A673 (cell line): ENCODE data around the gene TRIP10. TPM values are rescaled to one million over a fixed set of nuclear protein-coding genes. Genes with fewer than 3 reads are reported as not detected.
A peak's percentile ranks its signal among the peaks of the same experiment; 100 is the strongest.
"Not testable (repeated sequence)": the region's sequence is repeated elsewhere in the genome, so short reads cannot be mapped to it uniquely, and the experiment has no call there.

ENCODE experiments used
- BruUV-seq: library from RNA; stranded (reverse); fragments of 400-500 nt; replicated peaks from 2 replicates; lab custom pipeline; 2021; lab: Mats Ljungman, UMichigan
- CTCF ChIA-PET: fragments of 300-600 bp; sonication (Branson Sonifier 250); formaldehyde crosslinking; loops from one replicate; lab custom pipeline; 2022; ENCODE audit warnings: antibody characterized with exemption; lab: Charles Lee
- POLR2A ChIA-PET: fragments of 300-600 bp; sonication (Branson Sonifier 250); formaldehyde crosslinking; loops from one replicate; lab custom pipeline; 2022; ENCODE audit warnings: antibody characterized with exemption; ENCODE audit not compliant: low non-redundant PET; lab: Charles Lee
- DNase-seq: peaks from one replicate; pipeline ENCODE4 v3.0.0-alpha.2; 2015; ENCODE audit warnings: low spot score
- H3K27ac ChIP-seq: fragments of 200-600 bp; sonication (generic); 2 replicates; pipeline ENCODE4 v1.5.1; 2016; ENCODE audit warnings: mixed run types, low read depth, mild to moderate bottlenecking, mixed read lengths, antibody characterized with exemption, low read length; ENCODE audit not compliant: poor library complexity, severe bottlenecking
- H3K27me3 ChIP-seq: fragments of 200-600 bp; sonication (generic); replicated peaks from 2 replicates; pipeline ENCODE4 v1.6.1; 2017; ENCODE audit warnings: mixed run types, low read depth, mild to moderate bottlenecking, mixed read lengths, antibody characterized with exemption, low read length; ENCODE audit not compliant: insufficient read depth, poor library complexity
- H3K36me3 ChIP-seq: fragments of 200-600 bp; sonication (generic); 2 replicates; pipeline ENCODE4 v1.6.1; 2016; ENCODE audit warnings: mixed run types, mild to moderate bottlenecking, mixed read lengths, antibody characterized with exemption, low read length; ENCODE audit not compliant: insufficient read depth, poor library complexity, severe bottlenecking
- H3K4me1 ChIP-seq: fragments of 200-600 bp; sonication (generic); 2 replicates; pipeline ENCODE4 v1.6.1; 2017; ENCODE audit warnings: mixed run types, mild to moderate bottlenecking, mixed read lengths, antibody characterized with exemption, low read length; ENCODE audit not compliant: insufficient read depth, poor library complexity, severe bottlenecking
- H3K4me3 ChIP-seq: fragments of 200-600 bp; sonication (generic); 2 replicates; pipeline ENCODE4 v1.5.1; 2016; ENCODE audit warnings: low read depth, mixed run types, mild to moderate bottlenecking, mixed read lengths, low read length; ENCODE audit not compliant: poor library complexity, severe bottlenecking
- H3K9me3 ChIP-seq: fragments of 200-600 bp; sonication (generic); 2 replicates; pipeline ENCODE4 v1.6.1; 2016; ENCODE audit warnings: mixed run types, low read depth, mild to moderate bottlenecking, mixed read lengths, antibody characterized with exemption, low read length; ENCODE audit not compliant: poor library complexity, severe bottlenecking
- EZH2 ChIP-seq: fragments of 200-600 bp; sonication (generic); IDR thresholded peaks from 2 replicates; pipeline ENCODE4 v1.6.1; 2017; ENCODE audit warnings: borderline replicate concordance, low read depth, mild to moderate bottlenecking, mixed read lengths, antibody characterized with exemption, low read length; ENCODE audit not compliant: poor library complexity, severe bottlenecking
- intact Hi-C: fragments of 100-400 bp; cut with micrococcal nuclease; formaldehyde crosslinking; loops from one replicate; pipeline ENCODE4 v1.10.0; 2022; ENCODE audit not compliant: unreplicated experiment
- microRNA-seq: library from miRNA; unstranded; fragments of <30 nt; microRNA quantifications from one replicate; pipeline ENCODE4 v1.2.0, GENCODE V29; 2021
- total RNA-seq: library from RNA; stranded (reverse); gene quantifications from 2 replicates; pipeline ENCODE4 v1.2.3, GENCODE V29; 2021
- TF ChIP-seq, protein P1 (sequence below): fragments of 300-800, 200-600 bp; sonication (generic); conservative IDR thresholded peaks from 2 replicates; pipeline ENCODE4 v1.5.1; 2017; ENCODE audit warnings: low read depth, mild to moderate bottlenecking, antibody characterized with exemption, low read length, moderate library complexity, mixed read lengths

TRIP10 gene
- total RNA-seq, 1 experiment from 2014 or later = 70.2 TPM

DNA sequence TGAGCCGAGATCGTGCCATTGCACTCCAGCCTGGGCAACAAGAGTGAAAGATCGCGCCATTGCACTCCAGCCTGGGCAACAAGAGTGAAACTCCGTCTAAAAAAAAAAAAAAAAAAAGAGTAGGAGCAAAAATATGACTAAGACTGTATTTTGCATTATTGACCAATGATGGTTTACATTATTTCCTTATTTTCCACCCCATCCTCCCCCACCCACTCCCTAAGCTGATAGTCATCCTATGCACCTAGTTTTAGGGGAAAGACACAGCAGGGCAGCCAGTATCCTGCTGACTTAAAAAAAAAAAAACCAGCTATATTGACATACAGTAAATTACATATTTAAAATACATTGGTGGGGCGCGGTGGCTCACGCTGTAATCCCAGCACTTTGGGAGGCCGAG is 58.2 kb downstream of the TRIP10 start:
- Histone ChIP-seq H3K27ac (peak overlapping the region; percentile 19), H3K9me3 (peaks cover 8% of the 10 kb centered on the region), H3K4me1 (peaks cover 32% of the 10 kb centered on the region), H3K4me3 (no peak overlapping the region), H3K27me3 (no peaks in the 10 kb centered on the region), H3K36me3 (peaks cover 11% of the 10 kb centered on the region)
- ChIA-PET CTCF (interaction anchor here (0.5 to 0.7 kb wide), 2 partner anchors 129 to 281 kb away, joined by 5 read pairs; no protein-coding TSS in a partner anchor), POLR2A (interaction anchor here (0.6 kb wide), 1 partner anchor 23 kb away, joined by 4 read pairs; no protein-coding TSS in a partner anchor)
- TF ChIP-seq, protein P1, sequence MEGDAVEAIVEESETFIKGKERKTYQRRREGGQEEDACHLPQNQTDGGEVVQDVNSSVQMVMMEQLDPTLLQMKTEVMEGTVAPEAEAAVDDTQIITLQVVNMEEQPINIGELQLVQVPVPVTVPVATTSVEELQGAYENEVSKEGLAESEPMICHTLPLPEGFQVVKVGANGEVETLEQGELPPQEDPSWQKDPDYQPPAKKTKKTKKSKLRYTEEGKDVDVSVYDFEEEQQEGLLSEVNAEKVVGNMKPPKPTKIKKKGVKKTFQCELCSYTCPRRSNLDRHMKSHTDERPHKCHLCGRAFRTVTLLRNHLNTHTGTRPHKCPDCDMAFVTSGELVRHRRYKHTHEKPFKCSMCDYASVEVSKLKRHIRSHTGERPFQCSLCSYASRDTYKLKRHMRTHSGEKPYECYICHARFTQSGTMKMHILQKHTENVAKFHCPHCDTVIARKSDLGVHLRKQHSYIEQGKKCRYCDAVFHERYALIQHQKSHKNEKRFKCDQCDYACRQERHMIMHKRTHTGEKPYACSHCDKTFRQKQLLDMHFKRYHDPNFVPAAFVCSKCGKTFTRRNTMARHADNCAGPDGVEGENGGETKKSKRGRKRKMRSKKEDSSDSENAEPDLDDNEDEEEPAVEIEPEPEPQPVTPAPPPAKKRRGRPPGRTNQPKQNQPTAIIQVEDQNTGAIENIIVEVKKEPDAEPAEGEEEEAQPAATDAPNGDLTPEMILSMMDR = no peak
- TF ChIP-seq EZH2 = no peak
- no TSS peak for BruUV-seq
- peak; percentile 31 for DNase-seq
- intact Hi-C loops = no loop called here

DNA sequence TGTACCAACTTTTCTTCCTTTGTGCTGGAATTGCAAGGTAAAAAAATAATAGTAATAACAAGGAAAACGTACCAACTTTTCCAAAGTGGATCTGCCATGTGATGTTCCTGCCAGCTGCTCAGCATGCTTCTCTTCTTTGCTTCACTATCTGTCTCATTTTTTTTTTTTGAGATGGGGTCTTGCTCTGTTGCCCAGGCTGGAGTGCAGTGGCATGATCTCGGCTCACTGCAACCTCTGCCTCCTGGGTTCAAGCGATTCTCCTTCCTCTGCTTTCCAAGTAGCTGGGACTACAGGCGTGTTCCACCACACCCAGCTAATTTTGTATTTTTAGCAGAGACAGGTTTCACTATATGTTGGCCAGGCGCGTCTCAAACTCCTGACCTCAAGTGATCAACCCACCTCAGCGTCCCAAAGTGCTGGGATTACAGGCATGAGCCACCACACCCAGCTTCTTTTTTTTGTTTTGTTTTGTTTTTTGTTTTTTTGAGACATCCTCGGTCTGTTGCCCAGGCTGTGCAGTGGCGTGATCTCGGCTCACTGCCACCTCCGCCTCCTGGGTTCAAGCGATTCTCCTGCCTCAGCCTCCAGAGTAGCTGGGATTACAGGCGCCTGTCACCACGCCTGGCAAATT is 60.8 kb downstream of the TRIP10 start:
- intact Hi-C loops = loop anchor here (5.0 kb wide), 1 partner anchor 63 kb away; the partner anchor contains the start of genes GPR108 and TRIP10
- BruUV-seq, H3K36me3 ChIP-seq, DNase-seq, H3K4me3 ChIP-seq, CTCF ChIA-PET, H3K9me3 ChIP-seq, H3K27me3 ChIP-seq: not testable (repeated sequence)
- POLR2A ChIA-PET = interaction anchor here (0.6 kb wide), 1 partner anchor 50 kb away, joined by 4 read pairs; no protein-coding TSS in a partner anchor
- peak overlapping the region; percentile 100 for H3K27ac ChIP-seq
- H3K4me1 ChIP-seq = peaks cover 39% of the 10 kb centered on the region

DNA sequence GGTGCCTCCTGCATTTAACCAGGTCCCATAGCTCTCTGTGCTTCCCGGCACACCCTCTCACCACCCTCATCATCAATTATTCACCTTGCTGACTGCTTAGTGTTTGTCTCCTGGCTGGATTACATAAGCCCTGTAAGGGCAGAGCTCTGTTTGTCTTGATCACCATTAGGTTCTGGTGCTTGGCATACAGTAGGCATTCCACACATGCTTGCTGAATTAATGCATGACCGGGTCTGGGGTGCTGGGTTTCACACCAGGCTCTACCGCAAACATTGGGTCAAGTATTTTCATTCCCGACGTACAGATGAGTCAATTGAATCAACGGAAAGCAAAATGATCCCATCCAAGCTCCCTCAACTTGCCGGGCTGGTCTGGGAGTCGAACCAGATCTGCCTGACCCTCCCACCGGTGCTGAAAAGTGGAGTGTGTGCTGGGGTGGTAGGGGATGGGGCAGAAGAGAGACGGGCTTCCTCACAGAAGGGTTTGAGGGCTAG is 61.6 kb downstream of the TRIP10 start:
- BruUV-seq = TSS peak; percentile 81
- CTCF ChIA-PET = no interaction called here

More for the DNA sequence above, 61.6 kb downstream of the TRIP10 start:
- no peak for DNase-seq
- H3K36me3 ChIP-seq = no peaks in the 10 kb centered on the region
- H3K9me3 ChIP-seq = no peaks in the 10 kb centered on the region
- peak overlapping the region; percentile 47 for H3K4me3 ChIP-seq
- POLR2A ChIA-PET = interaction anchor here (0.6 to 0.7 kb wide), 2 partner anchors 49 to 514 kb away, joined by 3 to 4 read pairs; no protein-coding TSS in a partner anchor
- peaks cover 39% of the 10 kb centered on the region for H3K4me1 ChIP-seq
- H3K27ac ChIP-seq = peak overlapping the region; percentile 100
- H3K27me3 ChIP-seq = no peaks in the 10 kb centered on the region
- TF ChIP-seq EZH2 = no peak
- TF ChIP-seq, protein P1 = no peak
- intact Hi-C loops = loop anchor here (5.0 kb wide), 1 partner anchor 64 kb away; the partner anchor contains the start of genes GPR108 and TRIP10

Small RNAs within 50 kb of the gene (microRNA-seq; reads per million reads assigned to microRNA genes)
- gene MIR6791 = 0.81 reads per million

Other genes with a start within 250 kb of the TRIP10 start
- 27.0 and 45.2 TPM in 2 replicates for gene TUBB4A, start 237.4 kb upstream of the TRIP10 start, total RNA-seq
- 10.0 and 11.1 TPM in 2 replicates for gene TNFSF9, start 208.7 kb upstream of the TRIP10 start, total RNA-seq
- 2.0 and 3.8 TPM in 2 replicates for gene CD70, start 148.5 kb upstream of the TRIP10 start, total RNA-seq
- not detected in 2 replicates for gene TNFSF14, start 69.5 kb upstream of the TRIP10 start, total RNA-seq
- 1.8 TPM in 2 replicates for gene C3, start 19.0 kb upstream of the TRIP10 start, total RNA-seq
- 36.4 and 37.4 TPM in 2 replicates for gene GPR108, start 2.1 kb upstream of the TRIP10 start, total RNA-seq
- 0.95 and 1.7 TPM in 2 replicates for gene SH2D3A, start 27.8 kb downstream of the TRIP10 start, total RNA-seq
- gene VAV1, start 33.0 kb downstream of the TRIP10 start, total RNA-seq = 51.6 and 54.9 TPM in 2 replicates
- gene ADGRE1, start 147.9 kb downstream of the TRIP10 start, total RNA-seq = 0.09 TPM in 1 of 2 replicates, not detected in the other